ENCODE measurements around the gene DYNLT2. TPM values are rescaled to one million over a fixed set of nuclear protein-coding genes. Genes with fewer than 3 reads are reported as not detected.

Gene DYNLT2
- total RNA-seq, 2 donors from 2014 or later, result 1.5 to 1.7 TPM

DNA sequence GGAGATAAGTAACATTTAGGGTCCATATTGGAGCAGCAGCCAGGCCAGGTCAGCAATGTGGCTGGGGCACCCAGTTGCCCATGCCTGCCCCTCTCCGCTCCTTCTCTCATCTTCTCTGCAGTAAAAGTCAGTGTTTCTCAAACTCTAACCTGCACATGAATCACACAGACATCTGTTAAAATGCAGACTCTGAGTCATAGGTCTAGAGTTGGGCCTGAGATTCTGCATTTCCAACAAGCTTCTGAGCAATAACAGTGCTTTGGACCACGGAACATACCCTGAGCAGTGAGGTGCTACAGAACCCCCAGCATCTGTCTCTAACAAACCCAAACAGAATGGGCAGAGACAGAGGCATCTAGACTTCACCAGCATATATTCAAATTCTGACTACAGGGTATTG, 37.2 kb downstream of the DYNLT2 start:
- TF ChIP-seq, protein P1, sequence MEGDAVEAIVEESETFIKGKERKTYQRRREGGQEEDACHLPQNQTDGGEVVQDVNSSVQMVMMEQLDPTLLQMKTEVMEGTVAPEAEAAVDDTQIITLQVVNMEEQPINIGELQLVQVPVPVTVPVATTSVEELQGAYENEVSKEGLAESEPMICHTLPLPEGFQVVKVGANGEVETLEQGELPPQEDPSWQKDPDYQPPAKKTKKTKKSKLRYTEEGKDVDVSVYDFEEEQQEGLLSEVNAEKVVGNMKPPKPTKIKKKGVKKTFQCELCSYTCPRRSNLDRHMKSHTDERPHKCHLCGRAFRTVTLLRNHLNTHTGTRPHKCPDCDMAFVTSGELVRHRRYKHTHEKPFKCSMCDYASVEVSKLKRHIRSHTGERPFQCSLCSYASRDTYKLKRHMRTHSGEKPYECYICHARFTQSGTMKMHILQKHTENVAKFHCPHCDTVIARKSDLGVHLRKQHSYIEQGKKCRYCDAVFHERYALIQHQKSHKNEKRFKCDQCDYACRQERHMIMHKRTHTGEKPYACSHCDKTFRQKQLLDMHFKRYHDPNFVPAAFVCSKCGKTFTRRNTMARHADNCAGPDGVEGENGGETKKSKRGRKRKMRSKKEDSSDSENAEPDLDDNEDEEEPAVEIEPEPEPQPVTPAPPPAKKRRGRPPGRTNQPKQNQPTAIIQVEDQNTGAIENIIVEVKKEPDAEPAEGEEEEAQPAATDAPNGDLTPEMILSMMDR (conservative IDR thresholded peaks at IDR 0.05), result no peak
- no peaks in the 10 kb centered on the region for H3K9me3 ChIP-seq (ENCODE audit: control insufficient read depth, low read length)
- Mint-ChIP-seq H3K27me3 (ENCODE audit: insufficient read depth) (no peaks in the 10 kb centered on the region), H3K4me1 (no peaks in the 10 kb centered on the region), H3K36me3 (ENCODE audit: low read depth) (peaks cover 61% of the 10 kb centered on the region), H3K9me3 (no peaks in the 10 kb centered on the region), H3K4me3 (no peak overlapping the region), H3K27ac (no peak overlapping the region)
- 95 to 99% methylated on average over 2 of the region's 2 CpGs for WGBS, 2 experiments (ENCODE audit: insufficient coverage in 1 of 2, insufficient read length in 1 of 2)
- no peak for DNase-seq
- H3K4me1 ChIP-seq (ENCODE audit: control insufficient read depth, insufficient read depth, low read length), result no peaks in the 10 kb centered on the region
- no peak overlapping the region for H3K9ac ChIP-seq (ENCODE audit: extremely low read depth, low read length, poor library complexity, severe bottlenecking)
- H3K27ac ChIP-seq (ENCODE audit: low read depth, low read length), result no peak overlapping the region
- H3K4me3 ChIP-seq (ENCODE audit: low read length), result no peak overlapping the region
- H3K36me3 ChIP-seq (ENCODE audit: control insufficient read depth, insufficient read depth, low read length), result peaks cover 91% of the 10 kb centered on the region
- no peaks in the 10 kb centered on the region for H3K27me3 ChIP-seq (ENCODE audit: control insufficient read depth, insufficient read depth, low read length, poor library complexity, severe bottlenecking)

DNA sequence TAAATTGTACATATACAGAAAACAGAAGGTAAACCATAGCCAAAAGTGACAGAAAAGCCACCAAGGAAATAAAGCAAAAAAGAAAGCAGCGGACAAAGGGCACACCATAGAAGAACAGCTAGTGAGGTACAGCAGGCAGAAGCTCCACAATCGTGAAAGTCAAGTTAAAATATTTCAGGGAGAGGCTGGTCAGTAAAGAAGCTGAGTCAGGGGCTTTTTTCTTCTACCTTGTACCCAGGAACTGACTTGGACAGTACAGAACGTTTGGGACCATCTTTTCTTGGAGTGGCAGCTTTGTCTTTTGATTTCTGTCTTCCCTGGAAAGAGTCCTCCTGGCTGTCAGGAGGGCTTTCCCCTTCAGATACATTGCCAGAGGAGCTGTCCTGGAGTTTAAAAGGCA, 41.4 kb downstream of the DYNLT2 start:
- Histone ChIP-seq H3K36me3 (ENCODE audit: control insufficient read depth, insufficient read depth, low read length) (peaks cover 85% of the 10 kb centered on the region), H3K27ac (ENCODE audit: low read depth, low read length) (no peak overlapping the region), H3K9me3 (ENCODE audit: control insufficient read depth, low read length) (no peaks in the 10 kb centered on the region), H3K4me1 (ENCODE audit: control insufficient read depth, insufficient read depth, low read length) (no peaks in the 10 kb centered on the region), H3K4me3 (ENCODE audit: low read length) (no peak overlapping the region), H3K27me3 (ENCODE audit: control insufficient read depth, insufficient read depth, low read length, poor library complexity, severe bottlenecking) (no peaks in the 10 kb centered on the region), H3K9ac (ENCODE audit: extremely low read depth, low read length, poor library complexity, severe bottlenecking) (no peak overlapping the region)
- H3K4me3 Mint-ChIP-seq, result no peak overlapping the region
- TF ChIP-seq, protein P1 (conservative IDR thresholded peaks at IDR 0.05), result no peak
- peaks cover under 1% of the 10 kb centered on the region for H3K4me1 Mint-ChIP-seq
- H3K9me3 Mint-ChIP-seq, result no peaks in the 10 kb centered on the region
- peak overlapping the region; percentile 18 for H3K27ac Mint-ChIP-seq
- 87 to 100% methylated on average over 3 of the region's 3 CpGs for WGBS, 2 experiments (ENCODE audit: insufficient coverage in 1 of 2, insufficient read length in 1 of 2)
- peaks cover 40% of the 10 kb centered on the region for H3K36me3 Mint-ChIP-seq (ENCODE audit: low read depth)
- no peaks in the 10 kb centered on the region for H3K27me3 Mint-ChIP-seq (ENCODE audit: insufficient read depth)
- DNase-seq, result no peak

DNA sequence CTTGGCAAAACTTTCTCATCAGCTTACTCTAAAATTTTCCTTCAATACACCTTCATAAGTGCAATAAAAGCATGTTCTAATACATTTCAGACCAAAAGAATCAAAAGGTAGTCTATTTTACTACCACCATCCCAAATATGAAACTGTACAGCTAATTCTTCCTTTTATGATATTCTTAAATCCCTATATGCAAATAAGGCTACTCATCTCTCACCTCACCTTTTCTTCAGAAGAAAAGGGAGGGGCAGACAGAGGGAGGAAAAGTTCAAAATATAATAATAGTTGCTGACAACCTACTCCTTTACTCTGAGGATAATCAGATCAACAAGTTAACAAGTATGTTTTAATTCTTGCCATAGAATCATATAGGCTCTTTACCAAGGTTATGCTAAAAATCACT, 42.1 kb downstream of the DYNLT2 start:
- TF ChIP-seq, protein P1 (conservative IDR thresholded peaks at IDR 0.05), result no peak
- DNase-seq, result no peak
- Histone ChIP-seq H3K27ac (ENCODE audit: low read depth, low read length) (no peak overlapping the region), H3K9ac (ENCODE audit: extremely low read depth, low read length, poor library complexity, severe bottlenecking) (no peak overlapping the region), H3K4me3 (ENCODE audit: low read length) (no peak overlapping the region), H3K9me3 (ENCODE audit: control insufficient read depth, low read length) (no peaks in the 10 kb centered on the region), H3K27me3 (ENCODE audit: control insufficient read depth, insufficient read depth, low read length, poor library complexity, severe bottlenecking) (no peaks in the 10 kb centered on the region), H3K36me3 (ENCODE audit: control insufficient read depth, insufficient read depth, low read length) (peaks cover 85% of the 10 kb centered on the region), H3K4me1 (ENCODE audit: control insufficient read depth, insufficient read depth, low read length) (no peaks in the 10 kb centered on the region)
- H3K36me3 Mint-ChIP-seq (ENCODE audit: low read depth), result peaks cover 37% of the 10 kb centered on the region
- no peak overlapping the region for H3K27ac Mint-ChIP-seq
- H3K9me3 Mint-ChIP-seq, result no peaks in the 10 kb centered on the region
- H3K4me1 Mint-ChIP-seq, result peaks cover 5% of the 10 kb centered on the region
- no peaks in the 10 kb centered on the region for H3K27me3 Mint-ChIP-seq (ENCODE audit: insufficient read depth)
- no peak overlapping the region for H3K4me3 Mint-ChIP-seq
